Effector CD8-positive, alpha-beta T cell (primary cell): ENCODE measurements around the gene TIMM44.
"Not testable (repeated sequence)": the region's sequence is repeated elsewhere in the genome, so short reads cannot be mapped to it uniquely, and the experiment has no call there.

ENCODE experiments used
- DNase-seq: peaks from one replicate; lab custom pipeline; 2025; lab: John Stamatoyannopoulos, UW

The TIMM44 gene

GRCh38 chr19:7925171-7925851 is 18.2 kb downstream of the TIMM44 start:
- DNase-seq: peak; percentile 70

- no peak for DNase-seq
These were observed 18.8 kb downstream of the TIMM44 start for GRCh38 chr19:7924651-7925170.

- no peak for DNase-seq
These were observed 19.2 kb downstream of the TIMM44 start for GRCh38 chr19:7924241-7924640.

GRCh38 chr19:7923295-7924191 is 19.9 kb downstream of the TIMM44 start:
- no peak for DNase-seq

- no peak for DNase-seq
These were observed 20.6 kb downstream of the TIMM44 start for GRCh38 chr19:7922836-7923195.

- no peak for DNase-seq
These were observed 21.3 kb downstream of the TIMM44 start for GRCh38 chr19:7921967-7922835.

DNA sequence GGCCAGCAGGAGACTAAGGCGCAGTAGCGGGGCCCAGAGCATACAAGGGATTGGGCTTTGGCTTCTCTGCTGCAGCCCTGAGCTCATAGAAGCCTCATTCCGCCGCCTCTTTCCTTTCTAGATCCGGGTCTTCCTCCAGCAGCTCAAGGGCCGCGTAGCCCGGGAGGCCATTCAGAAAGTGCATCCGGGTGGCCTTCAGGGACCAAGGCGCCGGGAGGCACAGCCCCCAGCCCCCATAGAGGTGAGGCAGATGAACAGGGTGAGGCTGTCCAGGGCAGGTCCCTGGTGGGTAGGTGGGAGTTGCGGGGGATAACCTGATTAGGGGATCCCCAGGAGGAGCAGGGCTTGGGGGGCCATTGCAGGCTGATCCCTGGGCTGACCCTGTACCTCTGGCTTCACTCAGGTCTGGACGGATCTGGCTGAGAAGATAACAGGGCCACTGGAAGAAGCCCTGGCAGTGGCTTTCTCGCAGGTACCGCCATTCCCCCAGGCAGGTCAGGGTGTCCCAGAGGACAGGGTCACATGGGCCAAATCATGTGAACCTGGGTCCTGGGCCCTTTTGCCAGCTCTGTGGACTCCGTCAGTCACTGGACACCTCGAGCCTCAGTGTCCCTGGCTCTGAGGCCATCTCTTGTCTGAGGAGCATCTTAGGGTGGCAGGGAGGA is 22.0 kb downstream of the TIMM44 start:
- DNase-seq: no peak

DNA sequence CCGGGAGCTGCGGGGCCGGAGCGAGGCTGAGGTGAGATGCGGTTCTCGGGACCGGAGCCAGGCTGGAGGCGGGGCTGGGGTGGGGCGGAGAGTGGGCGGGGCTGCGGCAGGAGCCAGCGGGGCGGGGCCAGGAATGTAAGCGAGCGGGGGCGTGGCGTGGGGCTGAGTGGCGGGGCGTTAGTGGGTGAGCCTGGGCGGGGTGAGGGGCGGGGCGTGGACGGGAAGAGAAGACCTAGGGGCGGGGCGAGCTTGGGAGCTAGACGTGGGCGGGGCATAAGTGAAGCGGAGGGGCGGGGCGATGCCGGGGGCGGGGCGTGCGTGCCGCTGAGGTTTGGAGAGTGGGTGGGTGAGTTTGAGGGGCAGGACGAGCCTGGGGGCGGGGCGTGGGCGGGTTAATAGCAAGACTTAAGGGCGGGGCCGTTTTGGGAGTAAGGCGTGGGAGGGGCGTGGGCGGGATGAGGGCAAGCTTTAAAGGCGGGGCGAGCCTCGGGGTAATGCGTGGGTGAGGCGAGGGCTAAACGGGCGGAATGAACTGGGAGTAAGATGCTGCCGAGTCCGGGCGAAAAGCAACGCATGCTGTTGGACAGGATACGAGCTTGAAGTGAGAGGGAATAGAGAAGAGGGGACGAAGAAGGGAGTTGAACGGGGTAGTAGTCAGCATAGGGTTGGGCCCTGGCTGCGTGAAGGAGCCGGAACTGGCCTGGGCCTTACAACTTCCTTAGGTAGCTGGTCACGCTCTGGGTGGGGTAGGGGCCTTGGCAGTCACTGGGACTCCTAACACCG is 22.8 kb downstream of the TIMM44 start:
- peak; percentile 100 for DNase-seq

- DNase-seq: peak; percentile 92
These were observed 23.6 kb downstream of the TIMM44 start, which contains the start of gene SNAPC2 for GRCh38 chr19:7919610-7920518. Gene SNAPC2 (plus strand): TSS chr19:7920338. CDS start chr19:7920367, 29 bp downstream.

GRCh38 chr19:7918615-7919421 is 24.6 kb downstream of the TIMM44 start:
- DNase-seq: no peak

DNA sequence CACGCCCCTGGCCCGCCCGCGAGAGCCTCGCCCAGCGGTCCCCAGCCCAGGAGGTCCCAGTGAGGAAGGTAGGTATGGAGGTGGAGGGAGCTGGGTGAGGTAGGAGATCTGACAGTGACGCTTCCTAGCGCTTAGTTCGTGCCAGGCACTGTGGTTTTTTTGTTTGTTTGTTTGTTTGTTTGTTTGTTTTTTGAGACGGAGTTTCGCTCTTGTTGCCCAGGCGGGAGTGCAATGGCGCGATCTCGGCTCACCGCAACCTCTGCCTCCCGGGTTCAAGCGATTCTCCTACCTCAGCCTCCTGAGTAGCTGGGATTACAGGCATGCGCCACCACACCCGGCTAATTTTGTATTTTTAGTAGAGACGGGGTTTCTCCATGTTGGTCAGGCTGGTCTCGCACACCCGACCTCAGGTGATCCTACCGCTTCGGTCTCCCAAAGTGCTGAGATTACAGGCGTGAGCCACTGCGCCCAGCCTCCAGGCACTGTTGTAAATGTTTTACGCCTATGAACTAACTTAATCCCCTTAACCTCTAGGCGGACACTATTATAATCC is 25.3 kb downstream of the TIMM44 start:
- not testable (repeated sequence) for DNase-seq

GRCh38 chr19:7917267-7918061 is 26.0 kb downstream of the TIMM44 start:
- peak; percentile 31 for DNase-seq

- DNase-seq: no peak
These were observed 26.6 kb downstream of the TIMM44 start for GRCh38 chr19:7916955-7917266.

GRCh38 chr19:7916103-7916954 is 27.1 kb downstream of the TIMM44 start:
- peak; percentile 16 for DNase-seq

DNA sequence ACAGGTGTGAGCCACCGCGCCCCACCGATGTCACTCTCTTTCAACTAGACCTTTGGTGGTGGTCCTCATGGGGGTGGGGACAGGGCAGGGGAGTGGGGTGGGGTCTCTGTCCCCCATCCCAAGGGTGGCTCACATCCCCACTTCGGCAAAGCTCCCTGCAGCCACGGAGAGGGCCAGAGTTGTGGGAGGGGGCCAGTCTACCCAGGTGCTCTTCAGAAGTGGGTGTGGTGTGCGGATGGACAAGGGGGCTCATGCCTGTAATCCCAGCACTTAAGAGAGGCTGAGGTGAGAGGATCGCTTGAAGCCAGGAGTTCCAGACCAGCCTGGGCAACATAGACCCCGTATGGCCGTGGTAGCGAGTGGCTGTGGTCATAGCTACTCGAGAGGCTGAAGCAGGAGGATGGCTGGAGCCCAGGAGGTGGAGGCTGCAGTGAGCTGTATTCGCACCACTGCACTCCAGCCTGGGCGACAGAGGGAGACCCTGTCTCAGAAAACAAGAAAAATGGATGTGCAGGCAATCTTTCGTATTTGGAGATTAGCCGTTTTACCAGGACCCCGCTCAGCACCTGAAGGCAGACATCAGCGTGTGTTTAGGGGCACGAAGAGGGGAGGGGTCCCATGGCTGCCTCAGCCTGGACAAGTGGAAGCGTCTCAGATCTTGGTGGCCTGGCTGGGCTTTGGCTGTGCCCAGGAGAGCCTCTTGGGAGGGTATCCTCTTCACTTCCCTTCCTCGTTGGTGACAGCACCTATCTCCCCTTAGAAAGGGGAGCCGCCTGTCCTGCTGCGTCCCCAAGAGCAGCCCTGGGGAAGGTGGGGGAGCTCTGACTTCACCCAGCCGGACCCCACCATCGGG is 28.0 kb downstream of the TIMM44 start:
- DNase-seq: no peak

- DNase-seq: no peak
These were observed 28.8 kb downstream of the TIMM44 start, which contains the start of gene TGFBR3L for GRCh38 chr19:7914598-7915045. Gene TGFBR3L (plus strand): TSS chr19:7914830.
